H9 (cell line): ENCODE results near the gene SLC19A1. TPM values are rescaled to one million over a fixed set of nuclear protein-coding genes. Genes with fewer than 3 reads are reported as not detected.

Experiments
- DNase-seq: peaks from one replicate; pipeline ENCODE4 v3.0.0-alpha.2; 2017
- H2AFZ ChIP-seq: one replicate; pipeline ENCODE4 v1.6.1; 2013; ENCODE audit warnings: mild to moderate bottlenecking, low read length, control low read depth, moderate library complexity
- H2AK5ac ChIP-seq: 2 replicates; pipeline ENCODE4 v1.6.1; 2013; ENCODE audit warnings: low read length, control low read depth, mixed read lengths; ENCODE audit not compliant: insufficient read length
- H2BK120ac ChIP-seq: one replicate; pipeline ENCODE4 v1.6.1; 2013; ENCODE audit warnings: low read depth, mild to moderate bottlenecking, low read length, control low read depth, inconsistent platforms; ENCODE audit not compliant: poor library complexity, severe bottlenecking
- H2BK12ac ChIP-seq: 2 replicates; pipeline ENCODE4 v1.6.1; 2013; ENCODE audit warnings: low read length, control low read depth, mixed read lengths, low read depth; ENCODE audit not compliant: insufficient read length
- H2BK15ac ChIP-seq: 2 replicates; pipeline ENCODE4 v1.6.1; 2013; ENCODE audit warnings: low read depth, low read length, control low read depth
- H2BK20ac ChIP-seq: one replicate; pipeline ENCODE4 v1.6.1; 2013; ENCODE audit warnings: low read depth, mild to moderate bottlenecking, low read length, control low read depth, inconsistent platforms; ENCODE audit not compliant: poor library complexity, severe bottlenecking
- H2BK5ac ChIP-seq: 2 replicates; pipeline ENCODE4 v1.6.1; 2013; ENCODE audit warnings: low read length, control low read depth, mixed read lengths; ENCODE audit not compliant: insufficient read length
- H3K14ac ChIP-seq: 2 replicates; pipeline ENCODE4 v1.6.1; 2013; ENCODE audit warnings: low read length, control low read depth; ENCODE audit not compliant: insufficient read depth
- H3K18ac ChIP-seq: 2 replicates; pipeline ENCODE4 v1.6.1; 2013; ENCODE audit warnings: low read depth, mild to moderate bottlenecking, mixed read lengths, low read length, control low read depth; ENCODE audit not compliant: insufficient read length
- H3K23ac ChIP-seq: 2 replicates; pipeline ENCODE4 v1.6.1; 2013; ENCODE audit warnings: low read length, control low read depth, mixed read lengths, low read depth; ENCODE audit not compliant: insufficient read length
- H3K23me2 ChIP-seq: 2 replicates; pipeline ENCODE4 v1.6.1; 2013; ENCODE audit warnings: low read depth, mild to moderate bottlenecking, mixed read lengths, low read length, control low read depth; ENCODE audit not compliant: insufficient read length, poor library complexity, severe bottlenecking
- H3K27ac ChIP-seq: 2 replicates; pipeline ENCODE4 v1.5.1; 2013; ENCODE audit warnings: low read length, control low read depth, mixed read lengths, low read depth; ENCODE audit not compliant: insufficient read length
- H3K27me3 ChIP-seq: 2 replicates; pipeline ENCODE4 v1.6.1; 2013; ENCODE audit warnings: low read length, control low read depth, inconsistent platforms; ENCODE audit not compliant: insufficient read depth
- H3K4ac ChIP-seq: 2 replicates; pipeline ENCODE4 v1.6.1; 2013; ENCODE audit warnings: low read depth, mild to moderate bottlenecking, control low read depth, inconsistent platforms, low read length, moderate library complexity
- H3K4me1 ChIP-seq: 2 replicates; pipeline ENCODE4 v1.6.1; 2013; ENCODE audit warnings: low read length, control low read depth, inconsistent platforms; ENCODE audit not compliant: insufficient read depth
- H3K4me2 ChIP-seq: 2 replicates; pipeline ENCODE4 v1.6.1; 2013; ENCODE audit warnings: low read length, control low read depth, mixed read lengths; ENCODE audit not compliant: insufficient read length, insufficient read depth
- H3K56ac ChIP-seq: 2 replicates; pipeline ENCODE4 v1.6.1; 2013; ENCODE audit warnings: low read depth, mild to moderate bottlenecking, mixed read lengths, low read length, control low read depth; ENCODE audit not compliant: insufficient read length
- H3K79me1 ChIP-seq: 2 replicates; pipeline ENCODE4 v1.6.1; 2013; ENCODE audit warnings: low read depth, mild to moderate bottlenecking, moderate library complexity, low read length, control low read depth, inconsistent platforms; ENCODE audit not compliant: insufficient read depth, poor library complexity, severe bottlenecking
- H3K79me2 ChIP-seq: 2 replicates; pipeline ENCODE4 v1.6.1; 2013; ENCODE audit warnings: low read length, control low read depth, inconsistent platforms; ENCODE audit not compliant: insufficient read depth
- H3K9ac ChIP-seq: 2 replicates; pipeline ENCODE4 v1.6.1; 2013; ENCODE audit warnings: low read length, control low read depth, mixed read lengths; ENCODE audit not compliant: insufficient read length; ENCODE audit errors: extremely low read depth
- H3K9me3 ChIP-seq: one replicate; pipeline ENCODE4 v1.6.1; 2013; ENCODE audit warnings: low read depth, low read length, inconsistent platforms; ENCODE audit not compliant: control insufficient read depth
- H3T11ph ChIP-seq: one replicate; pipeline ENCODE4 v1.6.1; 2013; ENCODE audit warnings: mild to moderate bottlenecking, low read length, control low read depth, inconsistent platforms
- H4K20me1 ChIP-seq: one replicate; pipeline ENCODE4 v1.6.1; 2013; ENCODE audit not compliant: control insufficient read depth, insufficient read length, insufficient read depth
- H4K5ac ChIP-seq: 2 replicates; pipeline ENCODE4 v1.6.1; 2013; ENCODE audit warnings: low read depth, mild to moderate bottlenecking, mixed read lengths, low read length, control low read depth; ENCODE audit not compliant: insufficient read length
- H4K8ac ChIP-seq: replicated peaks from 2 replicates; pipeline ENCODE4 v1.6.1; 2013; ENCODE audit warnings: low read length, control low read depth, mixed read lengths, low read depth; ENCODE audit not compliant: insufficient read length
- H4K91ac ChIP-seq: 2 replicates; pipeline ENCODE4 v1.6.1; 2013; ENCODE audit warnings: low read depth, mild to moderate bottlenecking, moderate library complexity, mixed read lengths, low read length, control low read depth; ENCODE audit not compliant: insufficient read length
- H3K27ac Mint-ChIP-seq, 3 experiments: 2 replicates in 2 of 3; 3 replicates in 1 of 3; pipeline ENCODE4 v1.8.0; 2020 to 2021; ENCODE audit warnings: mixed read lengths in 3 of 3, mild to moderate bottlenecking in 1 of 3, moderate library complexity in 1 of 3
- H3K27me3 Mint-ChIP-seq: 2 replicates; pipeline ENCODE4 v1.8.0; 2021; ENCODE audit warnings: low read depth, mild to moderate bottlenecking, moderate library complexity, mixed read lengths
- H3K36me3 Mint-ChIP-seq, 3 experiments: 2 replicates in 2 of 3; 3 replicates in 1 of 3; pipeline ENCODE4 v1.8.0; 2020 to 2021; ENCODE audit warnings: low read depth in 3 of 3, mixed read lengths in 3 of 3; ENCODE audit not compliant: insufficient read depth in 1 of 3
- H3K4me1 Mint-ChIP-seq, 2 experiments: 2 replicates each; pipeline ENCODE4 v1.8.0; 2020; ENCODE audit warnings: mixed read lengths in 2 of 2
- H3K4me3 Mint-ChIP-seq, 2 experiments: 2 replicates in 1 of 2; 3 replicates in 1 of 2; pipeline ENCODE4 v1.8.0; 2020 to 2021; ENCODE audit warnings: mild to moderate bottlenecking in 2 of 2, mixed read lengths in 2 of 2, moderate library complexity in 1 of 2
- H3K9me3 Mint-ChIP-seq, 2 experiments: 2 replicates in 1 of 2; 3 replicates in 1 of 2; pipeline ENCODE4 v1.8.0; 2020; ENCODE audit warnings: mild to moderate bottlenecking in 2 of 2, mixed read lengths in 2 of 2, moderate library complexity in 1 of 2
- WGBS: extraction: QIAGEN DNeasy Blood & Tissue Kit; methylation state at CpG from one replicate; pipeline ENCODE4 v1.1.7; 2013; ENCODE audit warnings: missing lambda C conversion rate, low lambda C conversion rate, mixed read lengths; ENCODE audit not compliant: insufficient read length; ENCODE audit errors: extremely low coverage; 5-methylcytosine and 5-hydroxymethylcytosine counted together
- total RNA-seq: library from RNA; stranded (reverse); gene quantifications from 2 replicates; pipeline ENCODE4 v1.2.1, GENCODE V29; 2021
- TF ChIP-seq, protein P1 (sequence below): fragments of 200-600 bp; sonication (generic); conservative IDR thresholded peaks from 3 replicates; pipeline ENCODE4 v1.8.0; 2021; ENCODE audit warnings: antibody characterized with exemption, mild to moderate bottlenecking

Gene SLC19A1
- total RNA-seq, 1 experiment from 2014 or later: 32.4 TPM

DNA sequence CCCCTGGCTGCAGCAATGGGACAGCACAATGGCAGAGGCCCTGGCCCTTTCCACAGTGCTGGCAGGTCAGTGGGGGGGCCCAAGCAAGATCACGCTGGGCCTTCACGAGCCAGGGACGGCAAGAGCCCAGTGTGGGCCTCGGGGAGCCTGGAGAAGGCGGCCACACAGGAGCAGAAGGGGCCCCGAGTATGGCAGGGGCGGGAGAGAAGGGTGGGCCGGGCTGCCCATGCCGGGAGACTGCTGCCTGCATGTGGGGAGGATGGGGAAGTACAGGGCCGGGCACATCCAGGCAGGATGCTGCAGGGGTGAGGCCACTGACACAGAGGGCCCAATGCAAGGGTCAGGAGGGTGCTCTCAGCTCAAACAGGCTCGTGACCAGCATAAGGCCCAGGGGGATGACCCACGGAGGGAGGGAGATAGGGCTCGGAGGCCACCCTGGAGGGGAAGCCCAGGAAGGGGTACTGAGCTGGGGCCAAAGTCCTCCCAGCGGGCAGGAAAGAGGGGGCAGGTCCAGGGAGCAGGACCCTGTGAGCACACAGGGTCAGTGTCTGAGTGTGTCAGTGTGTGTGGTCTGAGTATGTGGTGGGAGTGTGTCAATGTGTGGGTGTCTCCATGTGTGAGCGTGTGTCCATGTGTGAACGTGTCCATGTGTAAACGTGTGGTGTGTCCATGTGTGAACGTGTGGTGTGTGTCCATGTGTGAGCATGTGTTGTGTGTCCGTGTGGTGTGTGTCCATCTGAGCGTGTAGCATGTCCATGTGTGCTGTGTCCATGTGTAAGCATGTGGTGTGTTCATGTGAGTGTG, 13.1 kb downstream of the SLC19A1 start:
- Histone ChIP-seq H3K27me3 (no peaks in the 10 kb centered on the region), H2AK5ac (no peak overlapping the region), H2BK20ac (no peak overlapping the region), H3K9ac (no peak overlapping the region), H3K18ac (no peak overlapping the region), H3K4me1 (no peaks in the 10 kb centered on the region), H3T11ph (no peak overlapping the region), H4K91ac (no peak overlapping the region), H2BK5ac (no peak overlapping the region), H3K23me2 (no peaks in the 10 kb centered on the region), H3K4me2 (no peak overlapping the region), H3K23ac (no peak overlapping the region), H4K5ac (no peak overlapping the region), H2BK120ac (no peak overlapping the region), H3K79me1 (no peaks in the 10 kb centered on the region), H3K79me2 (no peaks in the 10 kb centered on the region), H3K9me3 (no peaks in the 10 kb centered on the region), H2AFZ (no peak overlapping the region), H4K20me1 (no peaks in the 10 kb centered on the region), H3K27ac (no peak overlapping the region), H3K4ac (no peak overlapping the region), H2BK15ac (no peak overlapping the region), H3K14ac (no peak overlapping the region), H2BK12ac (no peak overlapping the region), H3K56ac (no peak overlapping the region), H4K8ac (no peak overlapping the region)
- H3K9me3 Mint-ChIP-seq: no peaks in the 10 kb centered on the region; a peak in 1 of 5 replicates
- DNase-seq: no peak
- peaks cover 16 to 33% (median 17%) of the 10 kb centered on the region in 3 experiments; a peak in 5 of 7 replicates for H3K36me3 Mint-ChIP-seq
- no peak overlapping the region for H3K27ac Mint-ChIP-seq
- TF ChIP-seq, protein P1, sequence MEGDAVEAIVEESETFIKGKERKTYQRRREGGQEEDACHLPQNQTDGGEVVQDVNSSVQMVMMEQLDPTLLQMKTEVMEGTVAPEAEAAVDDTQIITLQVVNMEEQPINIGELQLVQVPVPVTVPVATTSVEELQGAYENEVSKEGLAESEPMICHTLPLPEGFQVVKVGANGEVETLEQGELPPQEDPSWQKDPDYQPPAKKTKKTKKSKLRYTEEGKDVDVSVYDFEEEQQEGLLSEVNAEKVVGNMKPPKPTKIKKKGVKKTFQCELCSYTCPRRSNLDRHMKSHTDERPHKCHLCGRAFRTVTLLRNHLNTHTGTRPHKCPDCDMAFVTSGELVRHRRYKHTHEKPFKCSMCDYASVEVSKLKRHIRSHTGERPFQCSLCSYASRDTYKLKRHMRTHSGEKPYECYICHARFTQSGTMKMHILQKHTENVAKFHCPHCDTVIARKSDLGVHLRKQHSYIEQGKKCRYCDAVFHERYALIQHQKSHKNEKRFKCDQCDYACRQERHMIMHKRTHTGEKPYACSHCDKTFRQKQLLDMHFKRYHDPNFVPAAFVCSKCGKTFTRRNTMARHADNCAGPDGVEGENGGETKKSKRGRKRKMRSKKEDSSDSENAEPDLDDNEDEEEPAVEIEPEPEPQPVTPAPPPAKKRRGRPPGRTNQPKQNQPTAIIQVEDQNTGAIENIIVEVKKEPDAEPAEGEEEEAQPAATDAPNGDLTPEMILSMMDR: no peak
- H3K27me3 Mint-ChIP-seq: no peaks in the 10 kb centered on the region
- H3K4me3 Mint-ChIP-seq: no peak overlapping the region
- no CpG with 5 or more reads among the region's 20 CpGs for WGBS
- H3K4me1 Mint-ChIP-seq: no peaks in the 10 kb centered on the region; a peak in 1 of 4 replicates
